Stimulated activated CD4-positive, alpha-beta T cell treated with anti-CD3 and anti-CD28 coated beads, Interleukin-12 subunit alpha, Interleukin-12 subunit beta, amount 100 ng/mL, for 48 hours (primary cell): ENCODE measurements around the gene ROR1.

ENCODE experiments used
- DNase-seq, 3 donors: peaks; one replicate each; pipeline ENCODE4 v3.0.0-alpha.2; 2020; ENCODE audit warnings: low read depth in 2 of 3, low spot score in 1 of 3

ROR1 gene

GRCh38 chr1:64167176-64167575 is 393.4 kb downstream of the ROR1 start:
- no peak for DNase-seq

- DNase-seq: no peak
These were observed 397.4 kb downstream of the ROR1 start for GRCh38 chr1:64171246-64171645.

- no peak for DNase-seq
These were observed 398.0 kb downstream of the ROR1 start for GRCh38 chr1:64171797-64172281.

GRCh38 chr1:64172458-64172983 is 398.7 kb downstream of the ROR1 start:
- DNase-seq: no peak

- DNase-seq: no peak
These were observed 399.6 kb downstream of the ROR1 start for GRCh38 chr1:64173336-64173940.

- DNase-seq: no peak
These were observed 401.8 kb downstream of the ROR1 start for GRCh38 chr1:64175639-64176038.

GRCh38 chr1:64176659-64177058 is 402.8 kb downstream of the ROR1 start:
- DNase-seq: no peak

GRCh38 chr1:64179588-64179987 is 405.8 kb downstream of the ROR1 start:
- DNase-seq: no peak

- DNase-seq: no peak
These were observed 408.4 kb downstream of the ROR1 start for GRCh38 chr1:64182207-64182606.

- DNase-seq: no peak
These were observed 409.7 kb downstream of the ROR1 start for GRCh38 chr1:64183395-64184002.

GRCh38 chr1:64184003-64184440 is 410.2 kb downstream of the ROR1 start:
- DNase-seq: no peak

- no peak for DNase-seq
These were observed 412.5 kb downstream of the ROR1 start for GRCh38 chr1:64186138-64186897.

- no peak for DNase-seq
These were observed 413.1 kb downstream of the ROR1 start for GRCh38 chr1:64186898-64187280.

- DNase-seq: no peak
These were observed 413.8 kb downstream of the ROR1 start for GRCh38 chr1:64187646-64188045.

- no peak for DNase-seq
These were observed 418.5 kb downstream of the ROR1 start for GRCh38 chr1:64192290-64192689.

- DNase-seq: no peak
These were observed 420.6 kb downstream of the ROR1 start for GRCh38 chr1:64194168-64195080.

- DNase-seq: no peak
These were observed 421.2 kb downstream of the ROR1 start for GRCh38 chr1:64195081-64195395.

GRCh38 chr1:64196074-64196870 is 422.5 kb downstream of the ROR1 start:
- DNase-seq: no peak

GRCh38 chr1:64197076-64197475 is 423.3 kb downstream of the ROR1 start:
- DNase-seq: no peak

GRCh38 chr1:64199154-64199553 is 425.3 kb downstream of the ROR1 start:
- no peak for DNase-seq
